Urinary bladder (tissue), 4 donors: ENCODE measurements around the gene AP1M2. TPM values are rescaled to one million over a fixed set of nuclear protein-coding genes. Genes with fewer than 3 reads are reported as not detected.
"Not testable (repeated sequence)": the region's sequence is repeated elsewhere in the genome, so short reads cannot be mapped to it uniquely, and the experiment has no call there.

Experiments
- DNase-seq: peaks from one replicate; pipeline ENCODE4 v3.0.0-alpha.2; 2015; ENCODE audit errors: extremely low spot score
- H3K27ac ChIP-seq: one replicate; pipeline ENCODE4 v1.5.1; 2013; ENCODE audit warnings: low read depth, mild to moderate bottlenecking, moderate library complexity
- H3K36me3 ChIP-seq: one replicate; pipeline ENCODE4 v1.6.1; 2013; ENCODE audit warnings: mild to moderate bottlenecking, moderate library complexity; ENCODE audit not compliant: insufficient read depth
- H3K4me1 ChIP-seq: one replicate; pipeline ENCODE4 v1.6.1; 2013; ENCODE audit warnings: mild to moderate bottlenecking, moderate library complexity; ENCODE audit not compliant: insufficient read depth
- H3K4me3 ChIP-seq: one replicate; pipeline ENCODE4 v1.5.1; 2013; ENCODE audit warnings: low read depth, low read length
- WGBS: extraction: QIAGEN DNeasy Blood & Tissue Kit; methylation state at CpG from one replicate; pipeline ENCODE4 v1.1.7; 2013; 5-methylcytosine and 5-hydroxymethylcytosine counted together
- polyA plus RNA-seq: library from polyadenylated mRNA; stranded (reverse); fragments of 200-250 nt; gene quantifications from one replicate; pipeline ENCODE4 v1.2.3, GENCODE V29; 2013
- total RNA-seq: library from RNA; depleted of rRNA; stranded (reverse); fragments of >200 nt; gene quantifications from one replicate; pipeline ENCODE4 v1.2.3, GENCODE V29; 2014
- donor health status: healthy with polysubstance abuse.
- donor health status: healthy.

AP1M2 gene
- total and polyA plus RNA-seq, 2 donors: 9.3 to 9.4 TPM

DNA sequence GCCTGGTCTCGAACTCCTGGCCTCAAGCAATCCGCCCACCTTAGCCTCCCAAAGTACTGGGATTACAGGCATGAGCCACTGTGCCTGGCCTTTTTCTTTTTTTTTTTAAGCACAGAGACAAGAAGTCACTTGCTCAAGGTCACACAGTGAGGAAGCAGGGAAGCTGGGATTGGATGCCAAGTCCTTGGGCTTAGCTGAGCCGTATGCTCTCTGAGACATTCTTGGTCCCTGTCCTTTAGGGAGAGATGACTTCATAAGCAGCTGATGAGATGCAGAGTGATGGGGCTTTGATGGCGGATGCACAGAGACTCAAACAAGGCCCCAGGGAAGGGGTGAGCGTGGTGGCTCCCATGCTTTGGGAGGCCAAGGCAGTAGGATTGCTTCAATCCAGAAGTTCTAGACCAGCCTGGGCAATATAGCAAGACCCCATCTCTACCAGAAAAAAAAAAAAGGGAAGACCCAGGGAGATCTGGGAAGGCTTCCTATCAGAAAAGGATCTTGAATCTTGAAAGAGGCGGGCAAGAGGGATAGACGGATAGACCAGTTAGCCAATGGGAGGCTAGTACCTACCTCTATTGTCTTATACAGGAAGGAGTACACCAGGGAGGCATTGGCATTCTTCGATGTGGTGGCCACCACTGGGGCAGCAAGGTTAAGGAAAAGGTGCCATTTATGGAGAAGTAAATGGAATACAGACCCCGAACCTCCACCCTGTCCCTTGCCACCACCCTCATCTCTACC lies 3.9 kb downstream of the AP1M2 start:
- no peaks in the 10 kb centered on the region for H3K4me1 ChIP-seq
- 85% methylated on average over 9 of the region's 9 CpGs for WGBS
- no peak overlapping the region for H3K27ac ChIP-seq
- no peaks in the 10 kb centered on the region for H3K36me3 ChIP-seq
- no peak for DNase-seq
- no peak overlapping the region for H3K4me3 ChIP-seq

DNA sequence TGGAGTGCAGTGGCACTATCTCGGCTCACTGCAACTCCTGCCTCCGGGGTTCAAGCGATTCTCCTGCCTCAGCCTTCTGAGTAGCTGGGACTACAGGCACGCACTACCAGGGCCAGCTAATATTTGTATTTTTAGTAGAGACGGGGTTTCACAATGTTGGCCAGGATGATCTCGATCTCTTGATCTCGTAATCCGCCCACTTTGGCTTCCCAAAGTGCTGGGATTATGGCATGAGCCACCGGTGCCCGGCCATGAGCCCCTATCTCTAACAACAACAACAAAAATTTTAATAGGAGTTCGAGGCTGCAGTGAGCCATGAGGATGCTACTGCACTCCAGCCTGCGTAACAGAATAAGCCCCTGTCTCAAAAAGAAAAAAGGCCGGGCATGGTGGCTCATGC lies 5.0 kb downstream of the AP1M2 start:
- 84% methylated on average over 13 of the region's 13 CpGs for WGBS
- no peak overlapping the region for H3K27ac ChIP-seq

DNA sequence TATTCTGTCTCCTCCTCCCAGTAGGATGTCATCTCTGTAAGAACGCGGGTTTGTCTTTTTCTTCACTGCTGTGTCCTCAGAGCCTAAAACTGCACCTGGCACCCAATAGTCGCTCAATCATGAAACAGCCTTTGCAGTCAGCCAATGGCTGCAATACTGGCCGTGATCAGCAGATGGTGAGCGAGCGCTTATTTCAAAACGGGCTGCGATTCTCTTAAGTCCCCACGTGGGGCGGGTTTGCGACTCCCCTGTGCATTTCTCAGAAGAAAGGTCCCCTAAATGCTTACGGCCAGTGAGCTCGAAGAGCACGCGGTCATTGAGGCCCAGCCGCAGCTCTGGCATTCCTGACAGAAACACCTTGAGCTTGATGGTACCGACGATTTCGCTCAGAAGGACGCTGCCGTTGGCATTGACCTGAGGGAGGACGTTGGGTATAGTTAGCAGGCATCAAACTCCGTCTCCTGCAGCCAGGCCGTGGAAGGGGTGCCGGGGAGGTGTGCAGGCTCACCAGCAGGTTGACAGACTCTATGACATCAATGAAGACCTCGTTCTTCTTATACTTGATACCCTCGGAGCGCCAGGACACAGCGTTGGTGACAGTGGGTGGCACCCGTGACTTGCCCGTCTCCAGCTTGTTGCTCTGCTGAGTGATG lies 6.0 kb downstream of the AP1M2 start:
- H3K4me1 ChIP-seq: no peaks in the 10 kb centered on the region
- no peaks in the 10 kb centered on the region for H3K36me3 ChIP-seq
- DNase-seq: peak; percentile 64
- H3K27ac ChIP-seq: no peak overlapping the region
- WGBS: 23% methylated on average over 31 of the region's 31 CpGs
- H3K4me3 ChIP-seq: no peak overlapping the region

More for the DNA sequence above, 5.0 kb downstream of the AP1M2 start:
- Histone ChIP-seq H3K4me3 (no peak overlapping the region), H3K36me3 (no peaks in the 10 kb centered on the region), H3K4me1 (no peaks in the 10 kb centered on the region)
- no peak for DNase-seq

DNA sequence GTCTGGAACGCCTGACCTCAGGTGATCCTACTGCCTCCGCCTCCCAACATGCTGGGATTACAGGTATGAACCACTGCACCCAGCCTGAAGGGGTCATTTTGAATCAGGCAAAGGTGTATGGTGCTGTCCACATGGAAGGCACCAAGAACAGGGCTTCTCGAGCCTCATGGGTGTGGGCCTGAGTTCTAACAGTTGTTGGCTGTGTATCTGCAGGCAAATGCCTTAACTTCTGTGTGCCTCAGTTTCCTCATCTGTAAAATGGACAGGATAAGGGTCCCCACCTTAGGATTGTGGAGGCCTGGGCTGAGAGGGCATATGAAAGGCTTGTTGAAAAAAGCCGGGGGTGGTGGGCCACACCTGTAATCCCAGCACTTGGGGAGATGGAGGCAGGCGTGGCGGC lies 9.2 kb downstream of the AP1M2 start:
- no peak for DNase-seq
- Histone ChIP-seq H3K4me1 (no peaks in the 10 kb centered on the region), H3K27ac (no peak overlapping the region), H3K36me3 (no peaks in the 10 kb centered on the region), H3K4me3 (no peak overlapping the region)
- WGBS: 95% methylated on average over 6 of the region's 6 CpGs

DNA sequence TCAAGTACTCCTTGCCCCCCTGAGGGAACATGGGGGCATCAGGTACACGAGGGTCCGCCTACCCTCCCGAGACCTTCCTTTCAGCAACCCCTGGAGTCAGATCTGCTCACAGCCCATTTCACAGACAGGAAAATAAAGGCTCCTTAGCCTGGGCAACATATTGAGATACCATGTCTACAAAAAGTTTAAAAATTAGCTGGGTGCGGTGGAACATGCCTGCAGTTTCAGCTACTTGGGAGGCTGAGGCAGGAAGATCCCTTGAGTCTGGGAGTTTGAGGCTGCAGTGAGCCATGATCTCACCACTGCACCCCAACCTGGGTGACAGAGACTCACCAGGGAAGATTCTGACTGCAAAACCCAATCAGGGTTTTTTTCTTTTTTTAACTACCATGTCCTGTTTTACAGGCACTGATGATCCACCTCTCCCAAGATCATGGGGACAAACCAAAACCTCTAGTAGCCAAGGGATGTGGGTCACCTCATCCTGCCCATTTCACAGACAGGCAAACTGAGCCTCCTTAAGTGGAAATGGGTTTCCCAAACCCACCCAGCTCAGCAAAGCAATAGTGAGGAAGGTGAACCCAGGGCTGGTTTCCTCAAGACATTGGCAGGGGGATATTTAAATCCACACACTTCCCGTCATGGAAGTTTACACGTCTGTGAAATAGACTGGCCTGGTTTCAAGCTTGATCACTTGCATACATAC lies 11.9 kb downstream of the AP1M2 start:
- no peak for DNase-seq
- Histone ChIP-seq H3K36me3 (no peaks in the 10 kb centered on the region), H3K4me3 (no peak overlapping the region), H3K4me1 (no peaks in the 10 kb centered on the region), H3K27ac (no peak overlapping the region)
- WGBS: 75% methylated on average over 6 of the region's 6 CpGs

DNA sequence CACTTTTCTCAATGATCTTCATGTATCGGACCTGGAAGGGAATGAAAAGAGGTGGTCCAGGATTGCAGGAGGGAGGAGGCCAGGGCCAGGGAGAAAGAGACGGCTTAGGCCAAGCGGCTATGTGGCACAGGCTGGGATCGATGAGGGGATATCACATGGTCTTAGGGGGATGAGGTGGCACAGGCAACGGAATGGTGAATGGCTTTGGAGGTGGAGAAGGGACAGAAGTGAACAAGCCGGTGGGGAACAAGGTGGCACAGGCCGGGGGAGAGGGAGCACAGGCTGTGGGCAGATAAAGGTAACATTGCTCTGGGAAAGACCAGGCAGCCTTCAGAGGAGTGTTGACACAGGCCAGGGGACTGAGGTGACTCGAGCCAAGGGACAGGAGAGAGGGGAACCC lies 12.7 kb downstream of the AP1M2 start:
- WGBS: 84% methylated on average over 8 of the region's 8 CpGs
- DNase-seq: no peak
- Histone ChIP-seq H3K4me1 (no peaks in the 10 kb centered on the region), H3K27ac (no peak overlapping the region), H3K4me3 (no peak overlapping the region), H3K36me3 (no peaks in the 10 kb centered on the region)

DNA sequence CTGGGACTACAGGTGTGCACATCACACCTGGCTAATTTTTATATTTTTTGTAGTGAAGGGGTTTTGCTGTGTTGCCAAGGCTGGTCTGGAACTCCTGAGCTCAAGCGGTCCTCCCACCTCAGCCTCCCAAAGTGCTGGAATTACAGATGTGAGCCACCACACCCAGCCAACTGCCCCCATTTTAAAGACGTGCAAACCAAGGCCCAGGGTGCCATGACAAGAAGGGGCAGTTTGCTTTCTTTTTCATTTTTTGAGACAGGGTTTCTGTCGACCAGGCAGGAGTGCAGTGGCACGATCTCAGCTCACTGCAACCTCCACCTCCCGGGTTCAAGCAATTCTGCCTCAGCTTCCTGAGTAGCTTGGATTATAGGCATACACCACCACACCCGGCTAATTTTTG lies 13.3 kb downstream of the AP1M2 start:
- DNase-seq, H3K4me3 ChIP-seq, H3K36me3 ChIP-seq, H3K4me1 ChIP-seq, H3K27ac ChIP-seq: not testable (repeated sequence)
- 87% methylated on average over 6 of the region's 6 CpGs for WGBS

DNA sequence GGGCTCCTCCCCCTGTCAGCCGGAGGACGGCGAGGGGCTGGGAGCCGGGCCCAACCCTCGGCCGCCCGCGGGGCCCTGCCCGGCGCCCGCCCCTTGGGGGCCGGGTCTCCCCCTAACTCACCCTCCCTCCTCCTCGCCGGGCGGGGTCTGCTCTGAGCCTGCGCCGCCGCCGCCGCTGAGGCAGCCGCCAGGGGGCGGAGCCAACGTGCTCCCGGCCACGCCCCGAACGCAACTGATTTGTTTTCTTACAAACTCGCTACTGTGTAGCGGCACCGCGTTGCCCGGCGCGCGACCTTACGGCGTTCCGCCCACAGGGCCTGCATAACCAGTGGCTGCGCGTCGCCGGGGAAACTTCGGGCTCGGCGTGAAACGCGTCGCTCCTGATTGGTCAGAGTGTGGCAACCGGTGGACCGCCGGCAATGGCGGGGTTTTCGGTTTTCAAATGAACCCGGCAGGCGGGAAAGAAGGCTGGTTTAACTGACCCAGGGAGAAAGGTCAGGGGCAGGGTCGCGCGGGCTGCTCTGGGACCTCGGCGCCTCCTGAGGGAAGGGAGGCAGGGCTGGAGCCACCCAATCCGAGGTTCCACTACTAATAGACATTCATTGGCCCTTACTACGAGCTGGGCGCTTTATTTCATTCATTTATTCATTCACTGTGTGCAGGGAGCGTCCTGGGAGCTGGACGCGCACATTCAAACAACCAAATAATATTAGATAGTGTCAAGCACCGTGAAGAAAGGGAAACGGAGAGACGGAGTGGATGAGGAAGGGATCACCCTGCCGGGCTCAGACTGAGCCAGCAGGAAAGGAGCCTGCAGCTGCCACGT lies 18.1 kb downstream of the AP1M2 start, which contains the start of gene CDKN2D:
Gene CDKN2D (minus strand): TSS at position 154 of the 826 bp plus-strand sequence. CDS start 326 bp downstream, outside the sequence.
- DNase-seq: peak; percentile 96
- Histone ChIP-seq H3K4me3 (peak within 1 kb of the TSS; percentile 72), H3K27ac (peak within 1 kb of the TSS; percentile 65), H3K4me1 (no peaks in the 10 kb centered on the region), H3K36me3 (no peaks in the 10 kb centered on the region)
- under 1% methylated on average over 71 of the region's 71 CpGs for whole genome bisulfite sequencing

DNA sequence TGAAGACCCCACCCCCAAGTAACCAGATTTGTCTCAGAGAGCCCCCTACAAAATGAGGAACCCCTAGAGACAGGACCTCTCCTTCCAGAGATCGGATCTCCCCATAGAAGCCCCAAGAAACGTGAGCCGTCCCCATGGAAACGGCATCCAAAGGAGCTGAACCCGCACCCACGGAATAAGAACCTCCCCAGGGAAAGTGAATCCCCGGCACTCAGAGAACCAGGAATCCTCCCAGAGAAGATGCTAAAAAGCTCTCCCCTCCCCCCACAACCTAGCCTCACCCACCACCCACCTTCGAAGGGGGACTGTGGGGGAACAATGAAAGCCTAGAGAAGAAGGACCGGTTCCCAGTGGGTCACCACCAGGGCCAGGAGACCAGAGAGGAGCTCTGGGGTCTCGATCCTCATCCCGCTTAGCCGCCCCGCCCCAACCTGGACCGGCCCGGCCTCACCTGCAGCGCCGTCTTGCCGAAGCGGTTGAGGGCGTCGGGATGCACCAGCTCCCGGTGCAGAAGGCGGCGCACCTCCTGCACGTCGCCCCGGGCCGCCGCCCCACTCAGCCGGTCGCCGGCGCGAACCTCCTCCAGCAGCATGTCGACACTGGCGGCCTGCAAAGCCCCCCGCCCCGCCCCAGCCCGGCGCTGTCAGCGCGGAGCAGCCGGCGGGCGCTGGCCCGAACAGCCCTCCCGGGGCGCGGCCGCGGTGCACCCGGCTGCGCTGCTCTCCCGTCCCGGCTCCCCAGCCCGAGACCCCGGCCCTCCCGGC lies 18.9 kb downstream of the AP1M2 start:
- DNase-seq: no peak
- 2% methylated on average over 58 of the region's 58 CpGs for WGBS
- H3K4me3 ChIP-seq: peak overlapping the region; percentile 72
- H3K36me3 ChIP-seq: no peaks in the 10 kb centered on the region
- peak overlapping the region; percentile 65 for H3K27ac ChIP-seq
- no peaks in the 10 kb centered on the region for H3K4me1 ChIP-seq

DNA sequence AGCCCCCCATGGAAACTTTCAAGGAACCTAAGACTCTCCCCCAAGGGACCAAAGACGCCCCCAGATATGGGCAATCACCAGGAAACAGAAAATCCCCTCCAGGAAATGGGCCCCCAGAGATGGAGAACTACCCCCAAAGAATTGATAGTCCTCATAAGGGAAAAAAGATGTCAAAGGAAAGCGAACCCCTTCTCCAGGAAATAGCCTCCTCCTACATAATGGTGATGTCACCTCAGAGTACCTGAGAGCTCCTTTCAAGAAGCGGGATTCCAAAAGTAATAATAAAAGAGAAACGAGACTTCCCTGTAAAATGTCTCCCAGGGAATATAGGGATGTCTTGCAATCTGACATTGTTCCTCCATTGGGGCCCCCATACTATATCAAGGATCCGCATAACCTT lies 19.5 kb downstream of the AP1M2 start:
- no peaks in the 10 kb centered on the region for H3K4me1 ChIP-seq
- H3K27ac ChIP-seq: no peak overlapping the region
- whole genome bisulfite sequencing: 39% methylated on average over 5 of the region's 5 CpGs
- H3K36me3 ChIP-seq: no peaks in the 10 kb centered on the region
- peak overlapping the region; percentile 72 for H3K4me3 ChIP-seq
- DNase-seq: no peak

DNA sequence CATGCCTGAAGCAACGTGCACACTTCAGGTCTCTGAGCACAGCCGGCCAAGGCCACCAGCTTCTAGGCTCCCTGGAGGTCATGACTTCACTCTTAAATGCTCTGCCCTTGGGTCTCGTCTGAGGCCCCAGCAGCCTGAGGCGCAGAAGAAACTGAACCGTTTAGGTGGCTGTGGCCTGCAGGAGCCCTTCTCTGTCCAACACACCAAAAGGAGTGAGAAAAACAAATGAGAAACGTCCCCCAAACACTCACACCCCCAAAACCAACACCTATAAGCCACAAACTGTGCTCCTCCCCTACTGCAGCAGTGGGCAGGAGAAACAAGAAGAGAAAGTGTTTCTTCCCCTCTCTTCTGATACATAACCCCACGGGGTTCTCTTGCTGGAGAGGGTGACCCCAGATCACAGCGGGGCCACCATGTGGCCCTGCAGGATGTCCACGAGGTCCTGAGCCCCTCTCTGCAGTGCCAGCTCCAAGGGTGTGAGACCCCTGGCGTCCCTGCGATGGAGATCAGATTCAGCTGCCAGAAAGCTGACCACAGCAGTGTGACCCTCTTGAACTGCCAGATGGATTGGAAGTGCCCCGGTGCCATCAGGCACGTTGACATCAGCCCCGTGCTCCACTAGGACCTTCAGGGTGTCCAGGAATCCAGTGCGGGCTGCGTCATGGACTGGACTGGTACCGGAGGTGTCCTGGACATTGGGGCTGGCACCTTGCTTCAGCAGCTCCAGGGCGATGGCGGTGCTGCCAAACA lies 20.3 kb downstream of the AP1M2 start:
- no peak for DNase-seq
- Histone ChIP-seq H3K4me1 (no peaks in the 10 kb centered on the region), H3K4me3 (no peak overlapping the region), H3K36me3 (no peaks in the 10 kb centered on the region), H3K27ac (peak overlapping the region; percentile 39)
- WGBS: 64% methylated on average over 19 of the region's 19 CpGs

DNA sequence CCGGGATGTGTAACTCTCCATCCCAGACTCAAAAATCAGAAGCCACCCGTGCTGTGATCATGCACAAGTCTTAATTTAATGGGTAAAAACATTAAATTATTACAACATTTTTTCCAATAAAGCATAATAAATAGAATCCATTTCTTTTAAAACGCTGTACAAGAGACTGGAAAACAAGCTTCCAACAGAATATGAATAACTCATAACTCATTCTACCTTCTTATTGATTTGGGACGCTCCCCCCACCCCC lies 20.8 kb downstream of the AP1M2 start:
- WGBS: 9% methylated on average over 4 of the region's 4 CpGs
- no peak for DNase-seq
- peak overlapping the region; percentile 80 for H3K4me3 ChIP-seq
- H3K36me3 ChIP-seq: no peaks in the 10 kb centered on the region
- no peaks in the 10 kb centered on the region for H3K4me1 ChIP-seq
- H3K27ac ChIP-seq: peak overlapping the region; percentile 57
